ENCODE measurements around the gene APBA1.

Gene APBA1

DNA sequence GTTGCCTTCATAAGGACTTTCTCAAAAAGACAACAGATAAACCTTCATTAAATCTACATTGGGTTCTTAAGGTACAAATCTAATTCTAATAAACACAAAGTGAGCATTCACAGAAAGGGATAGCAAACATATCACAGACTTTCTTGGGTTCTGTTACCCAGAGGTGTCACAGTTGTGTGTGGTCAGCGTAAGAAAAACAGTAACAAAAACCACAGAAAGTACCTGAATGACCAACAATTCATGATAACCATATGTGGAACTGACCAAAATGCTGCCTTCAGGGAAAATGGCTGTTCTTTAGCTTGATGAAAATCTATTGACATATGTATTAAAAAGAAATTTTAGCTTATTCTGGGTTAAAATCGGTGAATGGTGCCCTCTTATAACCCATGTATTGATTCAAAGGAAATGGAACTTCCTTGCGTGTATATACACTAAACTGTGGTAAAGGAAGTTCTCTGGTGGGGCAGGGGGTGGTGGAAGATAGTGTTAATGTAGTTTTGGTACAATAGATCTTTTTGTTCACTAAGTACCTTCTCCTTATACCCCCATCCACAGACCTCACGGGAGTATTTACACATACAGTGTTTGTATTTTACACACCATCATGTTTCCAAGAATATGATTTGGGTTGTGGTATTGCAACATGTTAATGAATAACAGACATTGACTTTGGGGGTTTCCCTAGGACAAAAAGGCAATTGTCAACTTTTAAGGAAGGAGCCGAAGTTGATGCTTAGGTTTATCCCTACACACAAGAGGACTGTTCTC is 152.5 kb downstream of the APBA1 start:
- no peak for DNase-seq (ENCODE audit: low read depth)

DNA sequence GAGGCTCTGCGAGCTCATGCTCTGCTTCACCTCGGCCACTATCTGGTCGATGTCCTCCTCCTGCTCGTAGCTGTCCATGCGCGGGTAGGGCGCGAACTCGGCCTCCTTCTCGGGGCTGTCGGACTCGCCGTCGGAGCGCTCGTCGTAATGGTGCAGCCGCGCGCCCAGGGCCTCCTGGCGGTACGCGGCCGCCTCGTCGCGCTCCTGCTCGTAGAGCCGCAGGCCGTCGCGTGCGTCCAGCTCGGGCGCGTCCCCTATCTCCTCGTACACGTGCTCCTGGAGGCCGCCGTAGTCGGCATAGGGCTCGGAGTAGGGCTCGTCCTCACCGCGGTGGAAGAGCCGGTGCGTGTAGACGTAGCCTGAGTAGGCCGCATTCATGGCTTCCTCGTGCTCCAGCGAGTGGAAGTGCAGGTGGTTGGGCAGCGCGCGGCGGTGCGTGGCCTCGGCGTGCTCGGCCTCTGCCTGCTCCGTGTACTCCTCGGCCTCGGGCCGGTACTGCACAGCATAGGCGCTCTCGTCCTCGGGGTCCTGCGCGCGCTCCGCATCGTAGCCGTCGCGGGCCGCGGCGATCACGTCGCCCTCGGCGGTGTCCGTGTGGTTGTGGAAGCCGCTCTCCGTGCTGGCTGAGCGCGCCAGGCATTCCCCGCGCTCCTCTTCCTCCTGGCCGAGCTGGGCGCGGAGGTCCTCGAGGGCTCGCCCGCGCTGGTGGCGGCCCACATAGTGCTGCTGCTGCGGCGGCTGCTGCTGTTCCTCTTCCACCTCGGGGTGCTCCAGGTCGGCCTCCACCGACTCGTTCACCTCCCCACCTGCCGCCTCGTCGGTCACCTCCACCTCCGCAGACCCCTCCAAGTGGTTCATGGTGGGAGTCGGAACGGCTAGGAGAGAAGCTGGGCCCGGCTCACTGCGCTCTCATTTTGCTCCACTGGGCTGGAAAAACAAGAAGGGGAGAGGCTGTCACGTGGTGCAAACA is 155.5 kb downstream of the APBA1 start:
- DNase-seq (ENCODE audit: low read depth): no peak

DNA sequence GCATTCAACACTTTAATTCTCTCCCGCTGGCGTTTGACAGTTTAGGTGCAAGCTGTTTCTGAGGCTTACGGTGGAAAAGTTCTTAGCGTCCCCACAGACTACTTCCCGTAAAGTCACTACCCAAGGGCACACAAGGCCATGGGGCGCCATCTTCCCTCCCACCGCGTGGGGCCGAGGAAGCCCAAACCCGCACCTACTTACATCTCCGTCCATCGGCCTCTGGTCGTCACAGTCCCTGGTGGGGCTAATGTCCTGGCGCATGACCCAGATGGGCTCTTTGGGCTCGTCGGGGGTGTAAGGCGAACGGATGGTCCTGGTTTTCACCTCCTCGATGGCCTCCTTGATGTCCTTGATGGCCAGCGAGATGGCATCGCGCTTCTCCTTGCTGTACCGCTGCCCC is 156.4 kb downstream of the APBA1 start:
- DNase-seq (ENCODE audit: low read depth): no peak

DNA sequence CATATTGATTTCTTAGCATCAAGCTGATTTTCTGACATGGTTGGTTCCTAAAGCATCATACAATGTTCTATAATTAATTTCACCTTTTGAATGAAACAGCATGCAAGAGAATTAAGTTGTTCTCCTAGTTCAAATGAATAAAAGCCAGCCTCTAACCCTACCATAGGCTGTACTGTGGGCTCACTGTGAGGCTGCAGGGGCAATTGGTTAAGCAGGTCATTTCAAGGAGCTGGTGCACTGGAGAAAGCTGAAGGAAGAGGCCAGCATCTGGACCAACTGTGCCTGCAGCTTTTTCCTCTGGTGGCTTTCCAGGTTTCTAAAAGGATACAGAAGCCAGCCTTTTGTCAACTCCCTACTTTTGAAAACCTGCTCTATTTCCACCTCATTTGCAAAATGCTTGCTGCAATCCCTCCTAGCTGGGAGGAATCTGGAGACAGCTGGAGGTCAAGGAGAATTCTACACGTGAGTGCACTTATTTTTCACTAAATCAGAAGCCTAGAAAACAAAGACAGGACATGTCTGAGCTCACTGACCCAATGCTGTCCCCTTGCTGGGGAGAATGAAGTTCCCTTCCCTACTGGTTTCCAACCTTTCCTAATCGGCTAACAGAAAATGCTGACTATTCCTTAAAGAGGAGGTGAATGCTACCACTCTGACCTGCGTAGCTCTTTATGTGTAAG is 158.9 kb downstream of the APBA1 start:
- DNase-seq (ENCODE audit: low read depth): no peak

DNA sequence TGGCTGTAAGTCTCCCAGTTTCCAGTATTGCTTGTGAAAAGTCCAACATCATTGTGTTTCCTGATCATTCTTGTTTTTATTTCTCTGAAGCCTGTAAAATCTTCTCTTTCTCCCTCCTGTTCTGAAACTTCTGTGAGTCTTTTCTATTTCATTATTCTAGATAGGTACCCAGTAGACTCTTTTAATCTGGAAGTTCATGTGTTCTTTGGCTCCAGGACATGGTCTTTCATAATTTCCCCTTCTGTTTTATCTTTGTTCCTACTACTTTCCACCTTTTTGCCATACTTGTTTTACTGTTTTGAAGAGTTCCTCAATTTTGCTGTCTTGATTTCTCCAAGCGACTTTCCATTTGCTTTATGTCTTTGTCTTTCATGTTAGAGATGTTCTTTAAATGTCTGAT is 168.1 kb downstream of the APBA1 start:
- DNase-seq (ENCODE audit: low read depth): no peak

DNA sequence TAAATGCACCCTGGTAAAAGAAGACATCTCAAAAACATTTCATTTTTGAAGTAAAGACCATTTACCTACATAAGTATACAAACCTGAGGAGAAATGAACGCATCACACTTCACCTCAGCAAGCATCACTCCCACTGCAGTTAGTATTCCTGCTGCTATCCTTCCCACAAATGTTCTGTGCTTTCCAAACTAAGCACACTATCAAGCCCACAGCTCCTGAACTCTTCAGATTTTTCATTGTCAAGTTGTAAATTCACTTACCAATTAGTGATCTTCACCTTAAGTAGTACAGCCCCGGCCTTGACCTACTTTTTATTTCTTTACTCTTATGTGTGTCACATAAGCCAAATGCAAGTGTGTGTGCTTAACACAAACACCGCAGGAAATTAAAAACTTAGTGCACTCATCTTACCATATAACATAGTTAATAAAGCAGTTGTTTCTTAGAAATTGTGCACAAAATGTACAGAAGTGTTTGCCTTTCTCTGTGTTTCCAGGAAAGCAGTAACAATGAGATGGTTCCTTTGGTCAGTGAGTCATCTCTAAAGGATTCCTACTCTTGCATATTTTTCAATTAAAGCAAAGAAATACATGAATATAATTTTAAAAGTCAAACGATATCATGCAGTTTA is 169.4 kb downstream of the APBA1 start:
- DNase-seq (ENCODE audit: low read depth): no peak

DNA sequence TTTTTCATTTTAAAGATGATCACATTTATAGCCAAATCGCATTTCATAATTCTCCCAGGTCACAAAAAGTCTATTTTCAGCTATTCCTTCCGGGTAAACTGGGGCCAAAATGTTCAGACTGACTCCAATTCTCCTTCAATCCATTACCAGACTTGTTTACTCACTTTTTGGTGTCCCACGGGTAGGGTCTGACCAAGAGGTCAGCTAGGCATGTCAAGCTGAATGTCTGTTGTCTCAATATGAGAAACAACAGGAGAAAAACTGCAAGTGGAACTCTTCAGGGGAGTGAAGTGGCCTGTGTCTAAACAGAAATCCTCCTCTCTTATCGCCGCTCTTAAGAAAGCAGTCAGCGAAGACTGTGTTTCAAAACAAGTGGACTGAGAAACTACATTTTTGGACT is 171.3 kb downstream of the APBA1 start:
- DNase-seq (ENCODE audit: low read depth): no peak

DNA sequence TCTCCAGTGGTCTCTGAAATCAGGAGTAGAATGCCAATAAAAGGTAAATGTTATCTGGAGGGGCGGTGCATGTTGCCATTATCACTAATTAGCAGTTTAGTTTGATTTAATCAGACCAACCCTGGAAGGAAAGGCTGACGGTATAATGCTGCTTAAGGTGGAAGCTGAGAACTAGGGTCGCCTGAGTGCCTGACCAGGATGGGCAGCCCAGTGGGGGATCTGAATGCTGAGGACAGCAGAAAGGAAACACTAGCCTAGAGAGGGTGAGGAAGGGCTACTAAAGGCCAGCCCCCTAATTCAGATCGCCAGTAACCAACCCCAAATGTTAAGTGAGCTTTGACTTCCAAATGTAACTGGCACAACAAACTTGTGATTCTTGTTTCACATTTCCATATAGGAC is 172.2 kb downstream of the APBA1 start:
- DNase-seq (ENCODE audit: low read depth): no peak

DNA sequence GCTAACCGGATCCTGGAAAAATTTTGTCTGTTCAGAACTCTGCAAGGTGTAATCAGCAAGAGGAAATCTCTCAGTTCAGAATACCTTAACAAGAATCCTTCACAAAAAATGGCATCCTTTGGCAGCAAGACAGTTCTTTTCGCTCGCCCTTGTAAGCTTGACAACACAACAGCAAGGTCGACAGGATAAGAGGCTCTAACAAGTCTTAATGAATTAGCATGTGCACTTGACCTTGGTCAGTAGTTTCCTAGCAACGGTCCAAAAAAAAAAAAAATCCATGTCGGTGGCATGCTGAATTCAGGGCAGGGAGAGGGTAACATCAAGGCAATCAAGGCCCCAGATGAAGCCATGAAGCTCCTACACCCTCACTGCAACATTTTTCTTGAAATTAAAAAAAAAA is 172.8 kb downstream of the APBA1 start:
- DNase-seq (ENCODE audit: low read depth): no peak

DNA sequence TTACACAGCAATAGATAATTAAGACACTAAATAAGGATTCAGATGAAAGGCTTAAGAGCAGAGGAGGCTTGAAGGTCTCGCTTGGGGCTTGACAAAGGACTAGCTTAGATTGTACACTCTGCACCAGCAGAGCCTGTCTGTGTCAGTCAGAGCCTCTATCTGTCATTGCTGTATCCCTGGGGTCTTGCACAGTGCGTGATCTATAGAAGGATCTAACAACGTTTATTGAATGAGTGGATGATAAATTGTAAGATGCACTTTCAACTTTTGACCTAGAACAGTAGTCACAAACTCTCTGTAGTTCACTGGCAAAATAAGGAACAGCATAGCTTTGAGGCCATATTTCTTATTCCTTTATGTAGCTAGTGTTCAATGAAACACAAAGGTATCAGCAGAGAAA is 173.7 kb downstream of the APBA1 start:
- no peak for DNase-seq (ENCODE audit: low read depth)

DNA sequence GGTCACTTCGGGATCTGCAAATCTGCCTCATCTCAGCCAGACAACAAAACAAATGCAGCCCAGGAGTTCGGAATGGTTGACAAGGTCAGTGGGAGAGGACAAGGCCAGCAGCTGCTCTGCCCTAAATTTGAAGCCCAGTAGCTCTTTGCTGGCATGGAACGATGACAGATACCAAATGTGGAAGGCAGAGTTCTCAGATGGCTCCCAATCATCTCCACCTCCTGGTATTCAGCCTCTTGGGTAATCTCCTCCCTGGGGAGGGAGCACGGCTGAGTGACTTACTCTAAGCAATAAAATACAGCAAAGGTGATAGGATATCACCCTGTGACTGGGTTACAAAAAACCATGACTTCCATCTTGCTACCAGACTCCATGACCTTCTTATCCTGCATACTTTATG is 174.4 kb downstream of the APBA1 start:
- no peak for DNase-seq (ENCODE audit: low read depth)

DNA sequence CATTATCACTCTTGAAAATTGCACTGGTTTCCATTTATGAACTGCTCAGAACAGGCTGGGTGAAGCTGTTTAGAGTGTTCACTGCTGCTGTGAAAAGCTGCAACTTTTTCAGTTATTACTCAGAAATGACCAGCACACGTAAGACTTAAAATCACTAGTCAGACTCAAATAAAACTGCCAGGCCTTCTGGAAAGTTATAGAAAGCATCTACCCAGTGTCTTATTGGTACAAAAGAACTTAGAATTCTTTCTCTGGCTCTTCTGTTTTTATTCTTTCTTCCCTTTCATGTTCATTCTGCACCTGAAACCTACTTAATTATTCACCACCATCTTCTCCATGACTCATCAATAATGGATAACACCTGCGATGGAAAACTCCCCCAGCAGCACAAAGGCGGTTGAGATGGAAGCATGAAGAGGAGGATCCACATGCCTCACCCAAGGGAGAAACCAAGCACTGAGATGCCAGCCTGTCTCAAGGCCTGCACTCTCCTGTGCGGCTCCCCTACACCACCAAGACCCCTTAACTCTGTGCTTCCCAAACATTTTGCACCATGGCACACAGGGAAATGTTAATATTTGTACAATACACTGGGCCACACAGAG is 175.2 kb downstream of the APBA1 start:
- no peak for DNase-seq (ENCODE audit: low read depth)

DNA sequence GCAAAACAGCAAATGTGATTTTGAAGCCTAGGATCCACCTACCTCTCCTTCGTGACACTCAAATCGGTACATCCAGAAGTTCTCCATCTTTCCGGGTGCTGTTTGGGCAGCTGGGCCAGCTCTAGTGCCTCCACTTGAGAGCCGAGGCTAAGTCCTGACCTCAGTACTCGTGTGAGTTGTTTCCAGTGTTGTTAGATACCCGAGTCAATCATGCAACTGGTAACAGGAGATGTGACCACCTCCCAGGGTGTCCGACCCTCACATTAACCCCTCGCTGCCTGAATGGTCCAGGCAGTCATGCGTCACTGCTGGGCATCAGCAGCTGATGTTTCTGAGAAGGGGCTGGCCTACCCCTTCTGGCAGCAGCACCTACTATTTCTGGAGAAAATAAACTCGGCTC is 176.9 kb downstream of the APBA1 start:
- DNase-seq (ENCODE audit: low read depth): no peak

DNA sequence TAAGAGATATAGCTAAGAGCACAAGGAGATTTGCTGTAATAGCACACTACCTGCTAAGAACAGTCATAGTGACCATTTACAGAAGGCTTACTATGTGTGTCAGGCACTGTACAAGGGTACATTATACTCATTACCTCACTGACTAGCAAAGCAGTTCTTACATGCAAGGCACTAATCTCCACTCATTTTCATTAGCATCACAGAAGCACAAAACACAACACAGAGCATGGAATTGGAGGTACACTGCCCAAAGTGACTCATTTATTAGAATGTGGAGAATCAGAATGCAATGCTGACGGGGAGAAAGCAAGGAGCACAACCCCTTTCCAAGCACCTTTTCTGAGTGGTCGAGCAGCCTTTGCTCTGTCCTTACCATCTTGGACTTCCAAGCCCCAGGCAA is 177.4 kb downstream of the APBA1 start:
- DNase-seq (ENCODE audit: low read depth): no peak

DNA sequence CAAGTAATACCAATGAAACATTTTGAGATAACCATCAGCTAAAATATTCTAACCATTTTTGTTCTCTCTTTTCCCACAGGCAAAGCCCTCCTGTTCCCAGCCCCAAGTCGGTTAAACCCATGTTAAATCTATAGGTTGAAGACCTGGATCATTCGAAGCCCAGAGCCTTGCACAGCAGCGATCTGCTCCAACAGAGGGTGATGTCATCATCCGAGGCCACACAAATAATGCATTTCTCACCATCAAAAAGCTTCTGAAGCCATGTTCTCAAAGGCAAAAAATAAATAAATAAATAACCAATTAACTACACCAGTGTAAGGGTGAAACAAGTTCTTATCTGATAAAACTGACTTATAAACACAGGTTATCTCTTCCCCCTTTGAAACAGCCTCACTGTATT is 178.0 kb downstream of the APBA1 start:
- DNase-seq (ENCODE audit: low read depth): no peak

DNA sequence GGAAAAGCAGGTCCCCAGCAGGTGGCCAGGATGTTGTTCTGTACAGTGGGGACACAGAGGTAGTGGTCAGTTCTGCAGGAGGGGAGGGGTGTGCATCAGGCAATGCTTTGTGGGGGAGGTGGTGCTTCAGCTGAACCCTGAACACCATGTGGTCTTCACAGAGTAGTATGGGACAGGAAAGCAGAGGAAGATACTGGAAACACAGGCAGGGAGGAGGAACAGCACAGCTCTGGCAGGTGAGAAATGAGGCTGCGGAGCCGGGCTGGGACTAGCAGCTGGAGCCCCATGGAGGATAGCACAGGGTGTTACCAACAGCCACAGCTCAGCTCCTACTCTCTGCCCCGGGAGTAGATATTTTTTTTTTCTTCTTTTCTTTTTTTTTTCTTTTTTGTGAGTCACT is 185.7 kb downstream of the APBA1 start:
- no peak for DNase-seq (ENCODE audit: low read depth)

DNA sequence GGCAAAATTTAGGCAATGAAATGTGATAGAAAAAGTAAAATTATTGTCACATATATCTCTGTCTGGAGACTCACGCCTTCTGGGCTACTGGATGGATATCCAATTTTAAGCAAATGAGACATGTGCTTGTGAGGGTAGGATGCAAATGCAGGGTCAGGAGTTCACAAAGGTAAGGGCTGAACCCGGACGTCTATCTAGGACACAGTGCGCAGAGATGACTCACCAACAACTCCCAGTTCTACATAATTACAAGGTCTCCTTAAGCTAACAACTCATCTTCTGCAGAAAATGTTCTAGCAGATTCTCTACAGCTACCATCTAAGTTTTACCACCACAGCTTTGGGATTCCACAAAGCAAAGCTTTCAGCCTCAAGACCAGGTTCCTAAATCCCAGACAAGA is 186.7 kb downstream of the APBA1 start:
- DNase-seq (ENCODE audit: low read depth): no peak

DNA sequence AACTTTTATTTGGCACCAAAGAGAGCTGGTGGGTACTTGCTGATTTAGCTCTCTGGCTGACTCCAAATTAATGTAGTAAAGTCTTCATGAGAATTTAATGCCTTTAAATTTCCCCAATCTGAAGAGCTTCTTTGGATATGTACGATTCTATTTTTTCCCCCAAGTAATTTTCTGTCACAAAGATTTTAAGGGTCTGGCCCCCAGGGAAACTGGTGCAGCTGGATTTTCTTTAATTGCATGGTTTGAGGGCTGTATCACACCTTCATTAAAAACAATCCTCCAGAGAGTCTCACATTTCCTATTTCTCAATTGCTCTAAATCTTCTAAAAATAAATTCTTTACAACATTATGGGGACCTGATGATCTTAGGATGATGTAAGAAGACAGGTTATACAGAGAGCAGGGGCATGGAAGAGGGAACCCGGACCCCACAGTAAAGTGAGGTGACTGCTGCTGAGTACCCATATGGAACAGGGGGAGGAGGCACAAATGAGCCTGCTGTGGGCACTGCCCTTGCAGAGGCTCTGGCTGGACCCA is 188.2 kb downstream of the APBA1 start:
- DNase-seq (ENCODE audit: low read depth): no peak

DNA sequence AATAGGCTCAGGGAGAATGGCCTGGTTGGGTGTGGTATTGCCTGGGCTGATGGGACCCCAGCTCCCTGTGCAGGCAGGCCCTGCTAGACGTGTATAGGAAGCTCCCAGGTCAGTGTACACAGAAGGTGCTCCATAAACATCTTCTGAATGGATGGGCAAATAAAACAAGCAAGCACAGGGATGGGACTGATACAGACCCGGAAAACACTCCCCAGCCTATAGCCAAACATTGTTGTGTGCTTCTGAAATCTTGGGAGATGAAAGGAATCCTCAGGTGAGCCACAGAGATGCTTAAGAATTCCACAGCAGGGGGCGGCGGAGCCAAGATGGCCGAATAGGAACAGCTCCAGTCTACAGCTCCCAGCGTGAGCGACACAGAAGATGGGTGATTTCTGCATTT is 195.4 kb downstream of the APBA1 start:
- DNase-seq (ENCODE audit: low read depth): no peak

DNA sequence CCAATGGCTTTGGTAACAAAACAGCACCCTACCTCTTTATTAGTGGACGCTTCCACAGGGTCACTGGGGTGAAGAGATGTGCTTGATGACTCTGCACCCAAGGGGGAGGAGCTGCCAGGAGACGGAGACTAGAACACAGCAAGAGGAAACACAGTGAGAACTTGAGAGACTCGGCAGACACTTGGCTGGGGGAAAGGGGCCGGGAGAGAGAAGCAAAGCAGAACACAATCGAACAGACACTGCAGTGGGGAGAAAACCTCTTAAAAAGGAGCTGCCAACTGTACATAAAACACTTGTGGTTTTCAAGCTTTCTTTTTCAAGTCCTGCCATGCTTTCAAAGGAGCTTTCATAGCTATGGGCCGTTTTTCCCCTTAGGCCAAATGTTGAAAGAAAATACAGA is 196.2 kb downstream of the APBA1 start:
- no peak for DNase-seq (ENCODE audit: low read depth)

DNA sequence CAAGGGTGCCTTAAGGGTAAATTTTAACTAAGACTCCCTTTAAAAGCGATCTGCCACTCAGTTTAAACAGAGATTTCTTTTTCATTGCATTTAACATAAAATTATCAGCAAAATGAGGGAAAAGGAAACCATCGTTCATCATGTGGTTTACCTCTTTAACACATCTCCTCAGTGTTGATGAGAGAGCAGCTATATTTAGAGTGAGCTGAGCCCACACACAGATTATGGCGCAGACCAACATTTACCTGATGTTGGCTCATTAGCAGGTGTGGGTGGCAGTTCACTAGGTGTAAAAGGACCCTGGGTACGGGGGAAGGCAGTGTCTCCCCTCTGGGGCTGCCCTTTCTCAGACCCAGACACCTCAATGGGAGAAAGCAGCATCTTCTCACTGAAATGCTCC is 197.3 kb downstream of the APBA1 start:
- DNase-seq (ENCODE audit: low read depth): no peak
